NCI-H2196 treated with DMSO at 0.1 percent for 48 hours (cell line): ENCODE measurements around the gene DPY19L3.
"Not testable (repeated sequence)": the region's sequence is repeated elsewhere in the genome, so short reads cannot be mapped to it uniquely, and the experiment has no call there.

Experiments
- DNase-seq: peaks from one replicate; lab custom pipeline; 2025; ENCODE audit not compliant: unreplicated experiment; lab: John Stamatoyannopoulos, UW

DPY19L3 gene

GRCh38 chr19:32405431-32406160 lies at the start of gene DPY19L3:
TSS of gene DPY19L3 (plus strand) at chr19:32405770. CDS start at chr19:32408254, 2,484 bp downstream.
- DNase-seq, result peak; percentile 77

GRCh38 chr19:32357720-32358119 lies 47.9 kb upstream of the DPY19L3 start:
- no peak for DNase-seq

- no peak for DNase-seq
Observed at GRCh38 chr19:32358321-32358720, 47.2 kb upstream of the DPY19L3 start.

- no peak for DNase-seq
Observed at GRCh38 chr19:32359581-32359980, 46.0 kb upstream of the DPY19L3 start.

- no peak for DNase-seq
Observed at GRCh38 chr19:32361574-32362317, 43.8 kb upstream of the DPY19L3 start.

- no peak for DNase-seq
Observed at GRCh38 chr19:32362318-32362691, 43.3 kb upstream of the DPY19L3 start.

DNA sequence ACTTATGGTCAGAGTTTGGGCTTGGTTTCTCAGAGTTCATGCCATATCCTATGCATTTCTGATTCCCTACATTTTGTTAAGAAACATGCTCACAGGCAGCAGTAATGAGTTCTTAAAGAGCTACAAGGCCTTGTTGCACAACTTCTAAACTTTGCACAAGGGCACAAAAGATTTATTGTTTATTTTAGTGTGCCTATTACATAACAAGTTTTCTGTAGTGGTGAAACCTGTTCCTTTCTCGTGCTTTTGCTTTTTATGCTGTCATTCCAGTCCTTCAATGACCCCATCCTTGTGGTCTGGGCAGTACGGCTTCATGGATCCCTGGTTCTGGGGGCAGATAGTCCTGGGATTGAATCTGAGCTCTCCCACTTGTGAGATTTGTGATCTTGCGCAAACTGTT lies 42.4 kb upstream of the DPY19L3 start:
- DNase-seq, result no peak

DNA sequence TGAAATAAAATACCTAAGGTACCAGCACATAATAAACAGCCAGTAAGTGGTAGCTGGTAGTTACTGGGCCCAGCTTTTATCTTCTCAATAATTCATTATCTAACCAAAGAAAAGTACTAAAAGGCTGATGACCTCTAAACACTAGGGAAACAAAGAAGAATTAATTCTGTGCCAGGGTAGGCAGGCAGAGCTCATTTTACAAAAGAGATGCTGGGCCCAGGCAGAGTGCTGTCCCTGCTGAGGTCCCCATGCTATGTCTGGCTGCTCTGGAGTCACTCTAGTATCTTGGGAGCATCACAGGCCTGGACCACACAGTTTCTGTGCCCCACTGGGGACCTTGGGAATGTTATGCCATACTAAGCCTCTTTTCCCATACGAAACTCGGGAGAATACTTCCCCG lies 41.9 kb upstream of the DPY19L3 start:
- no peak for DNase-seq

DNA sequence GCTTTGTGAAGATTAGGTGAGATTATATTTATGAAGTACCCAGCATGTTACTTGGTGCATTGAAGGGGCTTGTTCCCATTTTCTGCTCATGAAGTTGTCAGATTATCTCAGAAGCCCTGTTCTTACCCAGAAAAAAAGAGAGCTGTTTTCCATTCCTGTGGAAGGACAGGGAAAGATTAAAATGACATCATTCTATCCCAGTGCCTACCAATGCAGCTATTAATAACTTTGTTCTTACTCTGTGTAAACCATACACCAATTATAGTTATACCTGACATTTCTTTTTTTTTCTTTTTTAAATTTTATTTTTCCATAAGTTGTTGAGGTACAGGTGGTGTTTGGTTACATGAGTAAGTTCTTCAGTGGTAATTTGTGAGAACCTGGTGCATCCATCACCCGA lies 41.5 kb upstream of the DPY19L3 start:
- DNase-seq, result no peak

DNA sequence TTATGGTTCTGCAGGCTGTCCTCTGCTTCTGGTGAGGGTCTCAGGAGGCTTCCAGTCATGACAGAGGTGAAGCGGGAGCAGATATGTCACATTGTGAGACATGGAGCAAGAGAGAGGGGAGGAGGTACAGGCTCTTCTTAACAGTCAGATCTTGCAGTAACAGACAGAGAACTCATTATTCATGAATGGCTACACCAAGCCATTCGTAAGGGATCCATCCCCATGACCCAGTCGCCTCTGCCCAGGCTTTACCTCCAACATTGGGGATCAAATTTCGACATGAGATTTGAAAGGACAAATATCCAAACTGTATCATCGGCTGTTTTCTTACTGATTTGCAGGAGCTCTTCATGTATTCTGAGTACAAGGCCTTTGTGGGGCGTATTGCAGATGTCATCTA lies 38.5 kb upstream of the DPY19L3 start:
- DNase-seq, result no peak

DNA sequence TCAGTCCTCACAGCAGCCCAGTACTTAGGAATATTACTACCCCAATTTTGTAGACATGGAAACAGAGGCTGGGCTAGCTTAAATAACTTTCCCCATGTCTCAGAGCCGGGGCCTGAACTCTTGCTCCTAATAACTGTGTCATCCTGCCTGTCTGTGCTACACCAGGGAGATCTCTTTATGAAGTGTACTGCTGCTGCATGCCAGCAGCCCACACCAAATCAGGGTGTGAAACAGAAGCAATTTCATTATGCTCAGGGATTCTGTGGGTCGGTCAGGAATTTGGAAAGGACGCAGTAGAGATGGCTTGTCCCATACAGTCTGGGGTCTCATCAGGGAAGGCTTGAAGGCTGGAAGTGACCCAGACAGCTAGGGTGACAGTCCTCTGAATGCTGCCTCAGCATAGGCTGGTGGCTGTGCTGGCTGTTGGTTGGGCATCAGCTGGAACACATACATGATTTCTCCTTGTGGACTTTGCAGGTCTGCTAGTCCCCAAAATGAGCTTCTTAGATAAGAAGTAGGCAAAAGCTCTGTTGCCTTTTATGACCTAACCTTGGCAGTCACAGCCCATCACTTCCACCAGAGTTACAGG lies 37.5 kb upstream of the DPY19L3 start:
- no peak for DNase-seq

GRCh38 chr19:32368787-32369186 lies 36.8 kb upstream of the DPY19L3 start:
- DNase-seq, result no peak

- DNase-seq, result no peak
Observed at GRCh38 chr19:32372726-32373517, 32.6 kb upstream of the DPY19L3 start.

DNA sequence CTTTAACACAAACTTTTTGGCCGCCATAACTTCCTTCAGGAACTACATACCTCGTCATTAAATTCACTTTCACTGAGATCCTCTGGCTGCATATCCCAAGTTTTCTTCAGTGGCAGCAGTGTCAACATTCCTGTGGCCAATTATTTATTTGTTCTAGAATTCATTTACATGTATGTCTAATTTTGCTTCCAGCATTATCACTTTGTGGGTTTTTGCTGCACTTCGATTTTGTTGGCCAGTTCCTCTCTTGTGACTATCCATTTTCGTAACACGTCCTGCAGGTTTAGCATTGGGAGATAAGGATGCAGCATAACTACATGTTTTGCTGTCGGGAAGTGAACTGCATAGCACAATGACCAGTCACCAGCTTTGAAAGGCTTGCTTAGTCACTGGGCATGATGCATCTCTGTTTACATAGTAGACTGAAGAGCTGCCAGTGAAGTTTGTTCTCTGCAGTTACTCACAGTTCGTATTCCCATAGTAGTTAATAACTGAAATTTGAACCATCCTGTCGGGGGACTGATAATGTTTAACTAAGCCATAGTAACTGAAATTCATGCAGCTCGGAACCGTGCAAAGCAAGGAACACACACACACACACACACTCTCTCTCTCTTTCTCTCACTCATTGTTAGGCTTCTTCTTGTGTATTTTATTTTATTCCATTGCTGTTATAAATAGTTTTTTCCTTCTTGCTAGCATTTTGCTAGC lies 31.8 kb upstream of the DPY19L3 start:
- peak; percentile 92 for DNase-seq

GRCh38 chr19:32374362-32374761 lies 31.2 kb upstream of the DPY19L3 start:
- DNase-seq, result not testable (repeated sequence)

DNA sequence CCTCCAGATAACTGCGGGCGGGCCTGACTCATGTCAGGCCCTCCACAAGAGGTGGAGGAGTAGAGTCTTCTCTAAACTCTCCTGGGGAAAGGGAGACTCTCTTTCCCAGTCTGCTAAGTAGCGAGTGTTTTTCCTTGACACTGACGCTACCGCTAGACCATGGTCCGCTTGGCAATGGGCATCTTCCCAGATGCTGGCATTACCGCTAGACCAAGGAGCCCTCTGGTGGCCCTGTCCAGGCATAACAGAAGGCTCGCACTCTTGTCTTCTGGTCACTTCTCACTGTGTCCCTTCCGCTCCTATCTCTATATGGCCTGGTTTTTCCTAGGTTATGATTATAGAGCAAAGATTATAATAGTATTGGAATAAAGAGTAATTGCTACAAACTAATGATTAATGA lies 28.5 kb upstream of the DPY19L3 start:
- DNase-seq, result not testable (repeated sequence)

GRCh38 chr19:32380269-32380668 lies 25.3 kb upstream of the DPY19L3 start:
- DNase-seq, result no peak

DNA sequence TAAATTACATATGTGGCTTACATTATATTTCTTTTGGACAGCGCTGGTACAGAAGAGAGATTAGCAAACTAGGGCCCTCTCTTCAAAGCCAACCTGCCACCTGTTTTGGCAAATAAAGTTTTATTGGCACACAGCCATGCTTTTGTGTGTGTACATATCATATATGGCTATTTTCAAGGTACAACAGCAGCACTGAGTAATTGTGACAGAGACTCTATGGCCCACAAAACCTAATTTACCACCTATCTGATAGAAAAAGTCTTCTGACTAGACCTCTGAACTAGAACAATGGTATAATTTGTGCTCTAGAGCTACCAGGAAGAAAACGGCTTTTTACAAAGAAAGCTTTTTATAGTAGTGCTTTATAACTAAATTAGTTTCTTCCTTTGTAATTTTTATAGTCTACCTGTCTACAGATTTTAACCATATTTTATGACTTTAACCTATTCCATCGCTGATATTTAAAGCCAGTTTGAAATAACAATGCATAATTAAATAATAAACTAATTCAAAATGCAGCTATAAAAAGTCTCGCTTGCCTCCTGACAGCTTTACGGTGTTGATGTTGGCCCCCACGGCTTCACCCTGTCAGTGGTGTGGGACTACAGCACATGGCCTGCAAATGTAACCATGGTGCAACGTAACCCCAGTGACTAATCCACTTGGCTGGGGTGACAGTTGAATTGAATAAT lies 17.7 kb upstream of the DPY19L3 start:
- no peak for DNase-seq

GRCh38 chr19:32388393-32388855 lies 17.1 kb upstream of the DPY19L3 start:
- no peak for DNase-seq

DNA sequence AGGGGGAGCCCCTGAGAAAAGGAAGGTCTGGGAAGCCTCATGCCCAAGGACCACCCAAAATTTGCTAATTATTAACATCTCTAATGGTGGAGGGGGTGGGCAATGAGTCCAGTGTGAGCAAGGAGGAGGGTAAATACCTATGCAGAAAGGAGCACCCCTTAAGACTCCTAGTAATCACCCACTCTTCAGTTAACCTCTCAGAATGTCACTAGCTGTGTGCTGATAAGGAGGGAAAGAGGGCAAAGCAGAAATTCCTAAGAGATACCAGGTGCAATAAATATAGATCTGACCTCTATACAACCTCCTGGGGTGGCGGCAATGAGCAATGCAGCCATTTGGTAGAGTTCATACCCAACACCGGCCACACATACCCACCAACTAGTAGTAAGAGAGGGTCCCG lies 12.7 kb upstream of the DPY19L3 start:
- DNase-seq, result no peak
